Measurements from ENCODE around the gene CCDC194. TPM values are rescaled to one million over a fixed set of nuclear protein-coding genes. Genes with fewer than 3 reads are reported as not detected.

Gene CCDC194
- total and polyA plus RNA-seq, 2 of the 8 experiments (the other 6 are each of a cell fraction or from before 2014, with no cell fraction given), result 0.33 TPM; not detected in 1

DNA sequence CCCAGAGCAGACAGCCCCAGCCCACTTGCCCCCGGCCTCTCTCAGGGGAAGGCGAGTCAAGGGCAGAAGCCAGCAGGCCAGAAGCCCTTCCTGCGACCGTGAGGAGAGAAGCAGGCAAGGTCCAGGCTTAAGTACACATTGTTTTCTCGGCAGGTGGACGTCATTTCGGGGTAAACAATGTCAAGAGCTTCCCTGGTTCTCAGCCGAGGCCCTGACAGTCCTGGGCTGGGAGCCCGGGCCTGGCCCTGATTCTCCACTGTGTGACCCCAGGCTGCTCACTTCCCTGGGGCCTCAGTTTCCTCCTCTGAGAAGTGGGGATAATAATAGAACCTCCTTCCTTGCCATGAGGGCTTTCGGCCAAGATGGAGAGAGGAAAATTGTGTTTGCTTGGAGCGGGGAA, 36.3 kb downstream of the CCDC194 start (continued):
- TF ChIP-seq EZH2 (IDR thresholded peaks at IDR 0.05; ENCODE audit: low read depth, low read length, severe bottlenecking), result no peak
- no peak for TF ChIP-seq CHD1 (IDR thresholded peaks at IDR 0.05; ENCODE audit: low read depth, low read length)
- no peak for TF ChIP-seq TCF12 (IDR thresholded peaks at IDR 0.05; ENCODE audit: low read depth, low read length)
